ENCODE data around the gene CLDN10.

The CLDN10 gene

DNA sequence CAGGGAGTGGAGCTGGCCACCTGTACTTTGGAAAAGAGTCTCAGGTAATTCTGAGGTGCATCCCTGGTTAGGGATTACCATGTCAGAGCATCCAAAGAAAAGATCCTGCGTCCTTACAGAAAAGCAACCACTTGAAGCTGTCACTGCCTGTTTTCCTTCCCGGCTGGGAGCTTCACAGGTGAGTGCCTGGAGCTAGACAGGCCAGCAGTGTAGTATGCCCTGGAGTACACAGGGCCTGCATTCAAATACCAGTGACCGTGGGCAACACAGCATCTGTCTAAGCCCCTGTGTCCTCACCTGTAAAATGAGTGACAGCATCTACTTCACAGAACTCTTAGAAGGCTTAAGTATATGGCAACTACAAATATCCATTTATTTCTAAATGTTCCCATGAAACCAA lies 63.0 kb downstream of the CLDN10 start:
- WGBS (ENCODE audit: insufficient coverage), result 100% methylated on average over 2 of the region's 3 CpGs
- H3K9me3 ChIP-seq (ENCODE audit: control extremely low read depth in 1 of 5, control insufficient read depth in 4 of 5, insufficient read depth in 2 of 5, low read depth in 1 of 5, low read length in 4 of 5), result no peaks in the 10 kb centered on the region
- POLR2A ChIA-PET, result no interaction called here
- no peak for DNase-seq
- H3K4me3 ChIP-seq (ENCODE audit: control insufficient read depth in 1 of 7, extremely low read depth in 1 of 7, insufficient read depth in 4 of 7, low read depth in 2 of 7, low read length in 6 of 7), result no peak overlapping the region
- no peaks in the 10 kb centered on the region for H3K36me3 ChIP-seq (ENCODE audit: control insufficient read depth in 4 of 4, insufficient read depth in 4 of 4, low read length in 3 of 4)
- H3K27me3 ChIP-seq (replicated peaks in 2 of 5; ENCODE audit: control insufficient read depth in 4 of 5, insufficient read depth in 5 of 5, low read length in 4 of 5), result no peaks in the 10 kb centered on the region
- peaks cover 0 to 3% (median 0%) of the 10 kb centered on the region in 4 experiments for H3K4me1 ChIP-seq (ENCODE audit: control extremely low read depth in 1 of 4, control insufficient read depth in 4 of 4, insufficient read depth in 4 of 4, low read length in 3 of 4)
- CTCF ChIA-PET, result interaction anchor here (1.1 to 2.0 kb wide), 3 partner anchors 11 to 219 kb away, joined by 3 to 5 read pairs (median 5); no protein-coding TSS in a partner anchor
- H3K27ac ChIP-seq (ENCODE audit: insufficient read depth in 1 of 2, low read depth in 1 of 2, low read length in 2 of 2, poor library complexity in 1 of 2, severe bottlenecking in 2 of 2), result no peak overlapping the region

DNA sequence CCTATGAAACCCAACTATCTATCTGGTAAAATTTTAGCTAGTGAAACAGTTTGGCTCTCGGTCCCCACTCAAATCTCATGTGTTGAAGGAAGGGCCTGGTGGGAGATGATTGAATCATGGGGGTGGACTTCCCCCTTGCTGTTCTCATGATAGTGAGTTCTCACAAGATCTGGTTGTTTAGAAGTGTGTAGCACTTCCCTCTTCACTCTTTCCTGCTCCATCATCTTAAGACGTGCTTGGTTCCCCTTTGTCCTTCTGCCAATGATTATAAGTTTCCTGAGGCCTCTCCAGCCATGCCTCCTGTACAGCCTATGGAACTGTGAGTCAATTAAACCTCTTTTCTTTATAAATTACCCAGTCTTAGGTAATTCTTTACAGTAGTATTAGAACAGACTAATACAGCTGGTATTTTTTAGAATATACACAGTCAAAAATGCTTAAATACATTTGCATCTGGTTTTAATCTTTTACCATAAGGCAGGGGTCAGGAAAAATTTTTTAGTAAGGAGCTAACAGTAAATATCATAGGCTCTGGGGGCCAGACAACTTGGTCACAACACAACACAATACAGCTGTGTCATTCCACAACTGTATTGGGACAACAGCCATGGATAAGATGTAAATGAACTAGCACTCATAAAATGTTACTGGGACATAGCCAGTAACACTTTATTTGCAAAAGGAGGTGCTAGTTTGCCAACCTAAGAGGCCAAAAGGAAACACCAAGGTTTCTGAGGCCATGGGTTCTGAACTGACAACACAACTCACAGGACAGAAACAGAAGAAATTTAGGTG lies 67.7 kb downstream of the CLDN10 start:
- DNase-seq, result peak in 1 of 3 donors; percentile 36
- Histone ChIP-seq H3K4me1 (ENCODE audit: control extremely low read depth in 1 of 4, control insufficient read depth in 4 of 4, insufficient read depth in 4 of 4, low read length in 3 of 4) (peaks cover 0 to 19% (median 9%) of the 10 kb centered on the region in 4 experiments), H3K4me3 (ENCODE audit: control insufficient read depth in 1 of 7, extremely low read depth in 1 of 7, insufficient read depth in 4 of 7, low read depth in 2 of 7, low read length in 6 of 7) (no peak overlapping the region), H3K27ac (ENCODE audit: insufficient read depth in 1 of 2, low read depth in 1 of 2, low read length in 2 of 2, poor library complexity in 1 of 2, severe bottlenecking in 2 of 2) (no peak overlapping the region), H3K9me3 (ENCODE audit: control extremely low read depth in 1 of 5, control insufficient read depth in 4 of 5, insufficient read depth in 2 of 5, low read depth in 1 of 5, low read length in 4 of 5) (no peaks in the 10 kb centered on the region), H3K27me3 (replicated peaks in 2 of 5; ENCODE audit: control insufficient read depth in 4 of 5, insufficient read depth in 5 of 5, low read length in 4 of 5) (no peaks in the 10 kb centered on the region), H3K36me3 (ENCODE audit: control insufficient read depth in 4 of 4, insufficient read depth in 4 of 4, low read length in 3 of 4) (no peaks in the 10 kb centered on the region)
- no CpG with 5 or more reads among the region's 2 CpGs for WGBS (ENCODE audit: insufficient coverage)
- POLR2A ChIA-PET, result no interaction called here
- CTCF ChIA-PET, result interaction anchor here (1.4 to 7.6 kb wide), 2 partner anchors 10 to 214 kb away, joined by 4 to 73 read pairs; no protein-coding TSS in a partner anchor

DNA sequence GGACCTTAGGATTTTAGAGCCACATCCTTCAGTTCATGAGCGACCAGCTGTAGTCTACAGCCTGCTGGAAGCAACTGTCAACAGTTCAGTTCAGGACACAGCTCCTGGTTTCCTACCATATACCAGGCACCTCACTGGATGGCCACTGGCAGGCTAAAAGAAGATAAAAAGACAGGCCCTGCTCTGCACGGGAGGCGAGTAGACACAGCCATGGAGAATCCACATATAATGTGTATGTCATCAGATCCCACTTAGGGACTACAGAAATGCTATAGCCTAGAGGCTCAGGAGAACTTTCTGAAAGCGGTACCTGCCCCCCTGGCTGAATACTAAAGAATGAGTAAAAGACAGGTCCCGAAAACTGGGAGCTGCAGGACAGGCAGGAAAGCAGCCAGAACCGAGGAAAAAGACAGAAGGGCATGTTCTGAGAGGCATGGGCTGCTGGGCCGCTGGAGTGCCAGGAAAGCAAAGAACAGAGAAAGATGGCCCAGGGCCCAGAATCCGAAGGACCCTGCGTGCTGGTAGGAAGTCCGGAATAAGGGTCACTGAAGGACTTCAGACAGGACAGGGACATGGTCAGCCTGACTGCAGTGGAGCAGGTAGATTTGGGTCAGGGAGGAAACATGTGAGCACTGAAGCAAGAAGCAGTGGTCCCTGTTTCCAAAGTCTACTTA lies 68.4 kb downstream of the CLDN10 start:
- H3K36me3 ChIP-seq (ENCODE audit: control insufficient read depth in 4 of 4, insufficient read depth in 4 of 4, low read length in 3 of 4), result no peaks in the 10 kb centered on the region
- WGBS (ENCODE audit: insufficient coverage), result 97% methylated on average over 8 of the region's 10 CpGs
- CTCF ChIA-PET, result interaction anchor here (1.0 to 7.6 kb wide), 4 partner anchors 11 to 213 kb away, joined by 3 to 73 read pairs (median 4); no protein-coding TSS in a partner anchor
- H3K27ac ChIP-seq (ENCODE audit: insufficient read depth in 1 of 2, low read depth in 1 of 2, low read length in 2 of 2, poor library complexity in 1 of 2, severe bottlenecking in 2 of 2), result no peak overlapping the region
- H3K4me1 ChIP-seq (ENCODE audit: control extremely low read depth in 1 of 4, control insufficient read depth in 4 of 4, insufficient read depth in 4 of 4, low read length in 3 of 4), result peaks cover 0 to 19% (median 9%) of the 10 kb centered on the region in 4 experiments
- POLR2A ChIA-PET, result no interaction called here
- no peaks in the 10 kb centered on the region for H3K9me3 ChIP-seq (ENCODE audit: control extremely low read depth in 1 of 5, control insufficient read depth in 4 of 5, insufficient read depth in 2 of 5, low read depth in 1 of 5, low read length in 4 of 5)
- DNase-seq, result no peak
- no peaks in the 10 kb centered on the region for H3K27me3 ChIP-seq (replicated peaks in 2 of 5; ENCODE audit: control insufficient read depth in 4 of 5, insufficient read depth in 5 of 5, low read length in 4 of 5)
- no peak overlapping the region for H3K4me3 ChIP-seq (ENCODE audit: control insufficient read depth in 1 of 7, extremely low read depth in 1 of 7, insufficient read depth in 4 of 7, low read depth in 2 of 7, low read length in 6 of 7)

DNA sequence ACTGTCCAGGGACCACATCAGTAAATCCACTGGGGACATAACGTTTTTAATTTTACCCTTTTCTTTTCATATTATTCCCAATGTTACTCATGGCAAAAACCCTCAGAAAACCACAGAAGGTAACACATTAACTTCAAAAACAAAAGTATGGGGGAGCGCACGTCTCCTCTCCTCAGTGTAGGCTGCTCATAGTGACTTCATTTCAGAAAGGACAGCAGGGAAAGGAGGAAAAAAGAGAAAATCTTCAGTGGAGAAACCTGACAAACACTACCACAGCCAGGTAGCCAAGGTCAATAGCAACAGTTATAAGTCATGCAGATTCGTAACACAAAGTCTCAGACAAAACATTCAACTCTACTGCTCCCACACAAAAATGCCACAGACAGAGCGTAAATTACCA lies 70.6 kb downstream of the CLDN10 start:
- Histone ChIP-seq H3K4me1 (ENCODE audit: control extremely low read depth in 1 of 4, control insufficient read depth in 4 of 4, insufficient read depth in 4 of 4, low read length in 3 of 4) (peaks cover 0 to 19% (median 9%) of the 10 kb centered on the region in 4 experiments), H3K9me3 (ENCODE audit: control extremely low read depth in 1 of 5, control insufficient read depth in 4 of 5, insufficient read depth in 2 of 5, low read depth in 1 of 5, low read length in 4 of 5) (peaks cover 0 to 7% (median 0%) of the 10 kb centered on the region in 5 experiments), H3K4me3 (ENCODE audit: control insufficient read depth in 1 of 7, extremely low read depth in 1 of 7, insufficient read depth in 4 of 7, low read depth in 2 of 7, low read length in 6 of 7) (no peak overlapping the region), H3K27me3 (replicated peaks in 2 of 5; ENCODE audit: control insufficient read depth in 4 of 5, insufficient read depth in 5 of 5, low read length in 4 of 5) (no peaks in the 10 kb centered on the region), H3K36me3 (ENCODE audit: control insufficient read depth in 4 of 4, insufficient read depth in 4 of 4, low read length in 3 of 4) (no peaks in the 10 kb centered on the region), H3K27ac (ENCODE audit: insufficient read depth in 1 of 2, low read depth in 1 of 2, low read length in 2 of 2, poor library complexity in 1 of 2, severe bottlenecking in 2 of 2) (no peak overlapping the region)
- ChIA-PET CTCF (interaction anchor here (0.7 to 7.6 kb wide), 8 partner anchors 9 to 211 kb away, joined by 3 to 73 read pairs (median 4); no protein-coding TSS in a partner anchor), POLR2A (no interaction called here)
- WGBS (ENCODE audit: insufficient coverage), result 44% methylated on average over 2 of the region's 5 CpGs
- DNase-seq, result no peak

DNA sequence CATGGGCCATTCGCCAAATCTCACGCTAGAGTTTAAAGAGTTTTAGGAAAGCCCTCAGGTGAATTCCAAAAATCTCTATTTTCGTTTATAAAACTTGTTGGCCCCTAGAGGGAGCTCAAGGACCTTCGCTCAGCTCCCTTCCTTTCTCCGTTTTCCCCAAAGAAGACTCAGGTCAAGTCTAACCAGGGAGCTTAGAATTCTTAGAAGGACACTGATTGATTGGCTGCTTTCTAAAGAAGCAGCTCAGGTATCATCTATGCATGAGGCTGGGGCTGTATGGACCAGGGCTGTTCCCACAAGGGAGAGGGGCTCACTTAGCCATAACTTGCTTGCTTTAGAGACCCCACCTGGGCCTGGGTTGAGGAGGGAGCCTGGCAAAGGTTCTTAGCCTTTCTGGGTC lies 71.5 kb downstream of the CLDN10 start:
- peak; percentile 49 to 73 (median 68) for DNase-seq
- CTCF ChIA-PET, result interaction anchor here (0.6 to 7.6 kb wide), 18 partner anchors 9 to 326 kb away, joined by 3 to 73 read pairs (median 4); partner anchors contain the start of gene DZIP1
- WGBS (ENCODE audit: insufficient coverage), result 45% methylated on average over 2 of the region's 5 CpGs
- Histone ChIP-seq H3K27me3 (replicated peaks in 2 of 5; ENCODE audit: control insufficient read depth in 4 of 5, insufficient read depth in 5 of 5, low read length in 4 of 5) (no peaks in the 10 kb centered on the region), H3K27ac (ENCODE audit: insufficient read depth in 1 of 2, low read depth in 1 of 2, low read length in 2 of 2, poor library complexity in 1 of 2, severe bottlenecking in 2 of 2) (no peak overlapping the region), H3K4me1 (ENCODE audit: control extremely low read depth in 1 of 4, control insufficient read depth in 4 of 4, insufficient read depth in 4 of 4, low read length in 3 of 4) (peaks cover 0 to 19% (median 9%) of the 10 kb centered on the region in 4 experiments), H3K9me3 (ENCODE audit: control extremely low read depth in 1 of 5, control insufficient read depth in 4 of 5, insufficient read depth in 2 of 5, low read depth in 1 of 5, low read length in 4 of 5) (peaks cover 0 to 7% (median 0%) of the 10 kb centered on the region in 5 experiments), H3K36me3 (ENCODE audit: control insufficient read depth in 4 of 4, insufficient read depth in 4 of 4, low read length in 3 of 4) (no peaks in the 10 kb centered on the region), H3K4me3 (ENCODE audit: control insufficient read depth in 1 of 7, extremely low read depth in 1 of 7, insufficient read depth in 4 of 7, low read depth in 2 of 7, low read length in 6 of 7) (no peak overlapping the region)
- POLR2A ChIA-PET, result no interaction called here

DNA sequence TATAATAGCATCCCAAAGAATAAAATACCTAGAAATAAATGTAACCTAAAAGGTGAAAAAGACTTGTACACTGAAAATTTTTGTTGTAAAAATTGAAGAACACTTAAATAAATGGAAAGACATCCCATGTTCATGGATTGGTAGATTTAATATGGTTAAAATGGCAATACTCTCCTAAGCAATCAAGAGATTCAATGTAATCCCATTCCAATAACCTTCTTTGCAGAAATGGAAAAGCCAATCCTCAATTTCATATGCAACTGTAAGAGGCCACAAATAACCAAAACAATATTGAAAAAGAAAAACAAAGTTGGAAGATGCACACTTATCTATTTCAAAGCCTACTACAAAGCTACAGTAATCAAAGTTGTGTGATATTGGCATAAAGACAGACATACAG lies 74.2 kb downstream of the CLDN10 start:
- Histone ChIP-seq H3K9me3 (ENCODE audit: control extremely low read depth in 1 of 5, control insufficient read depth in 4 of 5, insufficient read depth in 2 of 5, low read depth in 1 of 5, low read length in 4 of 5) (peaks cover 0 to 7% (median 0%) of the 10 kb centered on the region in 5 experiments), H3K4me1 (ENCODE audit: control extremely low read depth in 1 of 4, control insufficient read depth in 4 of 4, insufficient read depth in 4 of 4, low read length in 3 of 4) (peaks cover 0 to 16% (median 9%) of the 10 kb centered on the region in 4 experiments), H3K27me3 (replicated peaks in 2 of 5; ENCODE audit: control insufficient read depth in 4 of 5, insufficient read depth in 5 of 5, low read length in 4 of 5) (no peaks in the 10 kb centered on the region), H3K36me3 (ENCODE audit: control insufficient read depth in 4 of 4, insufficient read depth in 4 of 4, low read length in 3 of 4) (no peaks in the 10 kb centered on the region), H3K27ac (ENCODE audit: insufficient read depth in 1 of 2, low read depth in 1 of 2, low read length in 2 of 2, poor library complexity in 1 of 2, severe bottlenecking in 2 of 2) (no peak overlapping the region), H3K4me3 (ENCODE audit: control insufficient read depth in 1 of 7, extremely low read depth in 1 of 7, insufficient read depth in 4 of 7, low read depth in 2 of 7, low read length in 6 of 7) (no peak overlapping the region)
- ChIA-PET CTCF (interaction anchor here (1.0 to 7.6 kb wide), 7 partner anchors 11 to 207 kb away, joined by 3 to 73 read pairs (median 4); no protein-coding TSS in a partner anchor), POLR2A (no interaction called here)
- DNase-seq, result no peak

Measured in common myeloid progenitor, CD34-positive (primary cell).